ENCODE results near the gene STARD3. TPM values are rescaled to one million over a fixed set of nuclear protein-coding genes. Genes with fewer than 3 reads are reported as not detected.

STARD3 gene
- total and polyA plus RNA-seq, 9 of the 15 experiments (the other 6 are each of a cell fraction or from before 2014, with no cell fraction given): 0.63 to 87.0 (median 46.0) TPM

- peak in 1 of 2 experiments; percentile 71; a peak in 2 of 4 replicates for TF ChIP-seq ZNF318 (IDR thresholded peaks at IDR 0.05; ENCODE audit: borderline replicate concordance in 1 of 2, low read depth in 1 of 2)
- TF ChIP-seq HLTF (IDR thresholded peaks at IDR 0.05): peak; percentile 51; the same call in 1 of the 2 replicates
- TF ChIP-seq MAFK (IDR thresholded peaks at IDR 0.05; ENCODE audit: low read length): peak; percentile 81
- TF ChIP-seq MYC (IDR thresholded peaks at IDR 0.05; ENCODE audit: low read depth, low read length): peak; percentile 96
- TF ChIP-seq MYC (CRISPR knock-in tag; IDR thresholded peaks at IDR 0.05; ENCODE audit: borderline replicate concordance, low read depth): no peak
- TF ChIP-seq ELF1 (tag; IDR thresholded peaks at IDR 0.05): peak; percentile 67
- TF ChIP-seq NFRKB (IDR thresholded peaks at IDR 0.05; ENCODE audit: low read depth): peak; percentile 80
- TF ChIP-seq MNT (conservative IDR thresholded peaks at IDR 0.05): peak; percentile 86 to 94
- TF ChIP-seq MCM2 (IDR thresholded peaks at IDR 0.05; ENCODE audit: low read depth): no peak
- TF ChIP-seq, protein P1, sequence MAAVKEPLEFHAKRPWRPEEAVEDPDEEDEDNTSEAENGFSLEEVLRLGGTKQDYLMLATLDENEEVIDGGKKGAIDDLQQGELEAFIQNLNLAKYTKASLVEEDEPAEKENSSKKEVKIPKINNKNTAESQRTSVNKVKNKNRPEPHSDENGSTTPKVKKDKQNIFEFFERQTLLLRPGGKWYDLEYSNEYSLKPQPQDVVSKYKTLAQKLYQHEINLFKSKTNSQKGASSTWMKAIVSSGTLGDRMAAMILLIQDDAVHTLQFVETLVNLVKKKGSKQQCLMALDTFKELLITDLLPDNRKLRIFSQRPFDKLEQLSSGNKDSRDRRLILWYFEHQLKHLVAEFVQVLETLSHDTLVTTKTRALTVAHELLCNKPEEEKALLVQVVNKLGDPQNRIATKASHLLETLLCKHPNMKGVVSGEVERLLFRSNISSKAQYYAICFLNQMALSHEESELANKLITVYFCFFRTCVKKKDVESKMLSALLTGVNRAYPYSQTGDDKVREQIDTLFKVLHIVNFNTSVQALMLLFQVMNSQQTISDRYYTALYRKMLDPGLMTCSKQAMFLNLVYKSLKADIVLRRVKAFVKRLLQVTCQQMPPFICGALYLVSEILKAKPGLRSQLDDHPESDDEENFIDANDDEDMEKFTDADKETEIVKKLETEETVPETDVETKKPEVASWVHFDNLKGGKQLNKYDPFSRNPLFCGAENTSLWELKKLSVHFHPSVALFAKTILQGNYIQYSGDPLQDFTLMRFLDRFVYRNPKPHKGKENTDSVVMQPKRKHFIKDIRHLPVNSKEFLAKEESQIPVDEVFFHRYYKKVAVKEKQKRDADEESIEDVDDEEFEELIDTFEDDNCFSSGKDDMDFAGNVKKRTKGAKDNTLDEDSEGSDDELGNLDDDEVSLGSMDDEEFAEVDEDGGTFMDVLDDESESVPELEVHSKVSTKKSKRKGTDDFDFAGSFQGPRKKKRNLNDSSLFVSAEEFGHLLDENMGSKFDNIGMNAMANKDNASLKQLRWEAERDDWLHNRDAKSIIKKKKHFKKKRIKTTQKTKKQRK (IDR thresholded peaks at IDR 0.05; ENCODE audit: borderline replicate concordance, low read depth, low read length): no peak
- TF ChIP-seq RCOR1 (IDR thresholded peaks at IDR 0.05; ENCODE audit: borderline replicate concordance in 1 of 2, low read depth in 2 of 2, low read length in 2 of 2): peak in 1 of 2 experiments; percentile 83; a peak in 2 of 4 replicates
- 0 out of 2 replicates have a peak, but pooled peaks have one; percentile 35 for TF ChIP-seq ZFX (CRISPR knock-in tag; IDR thresholded peaks at IDR 0.05)
- TF ChIP-seq MAX (CRISPR knock-in tag; IDR thresholded peaks at IDR 0.05): peak; percentile 91
- peak; percentile 86 for TF ChIP-seq SMARCA4 (IDR thresholded peaks at IDR 0.05)
- peak; percentile 93 for TF ChIP-seq FOSL1 (tag; conservative IDR thresholded peaks at IDR 0.05)
These were observed 13.2 kb downstream of the STARD3 start (continued) for GRCh38 chr17:39650121-39650579.
